T-helper 2 cell treated with Interferon-gamma antibody and Interleukin-4, amounts not matched to agents 5 μg/mL and 100 μg/mL, for 36 hours (primary cell): ENCODE measurements around the gene JAGN1.
"Not testable (repeated sequence)": the region's sequence is repeated elsewhere in the genome, so short reads cannot be mapped to it uniquely, and the experiment has no call there.

Source experiments
- DNase-seq: peaks from one replicate; pipeline ENCODE4 v3.0.0; 2021; ENCODE audit warnings: low spot score
- H3K27ac Mint-ChIP-seq: one replicate; pipeline ENCODE4 v1.8.0; 2021; ENCODE audit warnings: mild to moderate bottlenecking, mixed read lengths
- H3K27me3 Mint-ChIP-seq: one replicate; pipeline ENCODE4 v1.8.0; 2021; ENCODE audit warnings: low read depth, mixed read lengths
- H3K36me3 Mint-ChIP-seq: one replicate; pipeline ENCODE4 v1.8.0; 2021; ENCODE audit warnings: low read depth, mixed read lengths
- H3K4me1 Mint-ChIP-seq: one replicate; pipeline ENCODE4 v1.8.0; 2021; ENCODE audit warnings: low read depth, mixed read lengths
- H3K4me3 Mint-ChIP-seq: one replicate; pipeline ENCODE4 v1.8.0; 2022; ENCODE audit warnings: mild to moderate bottlenecking, moderate library complexity, mixed read lengths
- H3K9me3 Mint-ChIP-seq: one replicate; pipeline ENCODE4 v1.8.0; 2021; ENCODE audit warnings: mixed read lengths

The JAGN1 gene

DNA sequence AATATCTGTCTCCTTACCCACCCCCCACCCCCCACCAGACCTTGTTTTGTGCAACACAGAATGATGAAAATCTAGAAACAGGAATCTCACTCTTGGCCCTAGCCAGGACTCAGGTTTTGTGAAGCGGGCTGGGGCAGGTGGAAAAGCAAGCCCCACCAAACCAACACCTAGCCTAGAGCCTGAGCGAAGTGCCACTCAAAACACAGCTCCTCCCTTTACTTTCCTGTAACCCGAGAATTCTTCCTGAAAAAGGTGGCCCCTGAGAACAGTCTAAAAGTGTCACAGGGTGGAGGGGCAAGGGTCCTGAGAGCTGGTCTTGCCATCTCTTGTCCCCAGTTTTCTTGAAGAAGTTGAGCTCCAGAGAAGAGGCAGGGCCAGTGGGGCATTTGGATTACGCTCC, 29.2 kb upstream of the JAGN1 start:
- H3K4me3 Mint-ChIP-seq: no peak overlapping the region

DNA sequence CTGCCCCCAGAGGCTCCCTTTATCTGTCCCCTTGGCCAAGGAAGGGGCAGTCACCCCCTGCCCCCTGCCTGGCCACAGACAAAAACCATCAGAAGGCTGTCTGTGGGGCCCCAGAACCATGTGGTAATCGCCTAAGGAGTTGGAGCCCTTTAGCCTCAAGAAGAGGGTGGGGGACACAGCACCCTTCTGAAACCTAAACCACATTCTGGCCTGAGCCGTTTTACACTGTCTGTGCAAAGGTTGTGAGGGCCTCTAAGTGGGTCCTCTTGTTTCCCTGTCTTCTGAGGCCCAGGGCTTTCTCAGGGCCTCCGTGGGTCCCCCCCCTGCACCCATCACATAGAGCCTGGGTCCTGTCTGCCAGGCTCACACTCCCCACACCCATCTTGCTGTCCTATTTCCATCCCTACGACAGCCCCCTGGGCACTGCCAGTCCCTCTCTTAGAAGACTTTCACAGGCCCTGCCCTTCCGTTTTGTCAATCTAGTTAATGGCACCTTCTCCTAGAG, 28.7 kb upstream of the JAGN1 start:
- Mint-ChIP-seq H3K4me1 (no peaks in the 10 kb centered on the region), H3K9me3 (no peaks in the 10 kb centered on the region), H3K36me3 (no peaks in the 10 kb centered on the region), H3K4me3 (no peak overlapping the region), H3K27ac (no peak overlapping the region), H3K27me3 (peaks cover 12% of the 10 kb centered on the region)
- DNase-seq: no peak

More for the DNA sequence above, 29.2 kb upstream of the JAGN1 start:
- no peaks in the 10 kb centered on the region for H3K9me3 Mint-ChIP-seq
- no peaks in the 10 kb centered on the region for H3K4me1 Mint-ChIP-seq
- H3K27me3 Mint-ChIP-seq: peaks cover 12% of the 10 kb centered on the region
- no peak for DNase-seq
- H3K36me3 Mint-ChIP-seq: no peaks in the 10 kb centered on the region
- H3K27ac Mint-ChIP-seq: no peak overlapping the region

GRCh38 chr3:9862391-9863057, 27.9 kb upstream of the JAGN1 start:
- no peak overlapping the region for H3K4me3 Mint-ChIP-seq
- no peaks in the 10 kb centered on the region for H3K36me3 Mint-ChIP-seq
- H3K27me3 Mint-ChIP-seq: peaks cover 12% of the 10 kb centered on the region
- H3K9me3 Mint-ChIP-seq: no peaks in the 10 kb centered on the region
- peak; percentile 25 for DNase-seq
- no peaks in the 10 kb centered on the region for H3K4me1 Mint-ChIP-seq
- H3K27ac Mint-ChIP-seq: no peak overlapping the region

DNA sequence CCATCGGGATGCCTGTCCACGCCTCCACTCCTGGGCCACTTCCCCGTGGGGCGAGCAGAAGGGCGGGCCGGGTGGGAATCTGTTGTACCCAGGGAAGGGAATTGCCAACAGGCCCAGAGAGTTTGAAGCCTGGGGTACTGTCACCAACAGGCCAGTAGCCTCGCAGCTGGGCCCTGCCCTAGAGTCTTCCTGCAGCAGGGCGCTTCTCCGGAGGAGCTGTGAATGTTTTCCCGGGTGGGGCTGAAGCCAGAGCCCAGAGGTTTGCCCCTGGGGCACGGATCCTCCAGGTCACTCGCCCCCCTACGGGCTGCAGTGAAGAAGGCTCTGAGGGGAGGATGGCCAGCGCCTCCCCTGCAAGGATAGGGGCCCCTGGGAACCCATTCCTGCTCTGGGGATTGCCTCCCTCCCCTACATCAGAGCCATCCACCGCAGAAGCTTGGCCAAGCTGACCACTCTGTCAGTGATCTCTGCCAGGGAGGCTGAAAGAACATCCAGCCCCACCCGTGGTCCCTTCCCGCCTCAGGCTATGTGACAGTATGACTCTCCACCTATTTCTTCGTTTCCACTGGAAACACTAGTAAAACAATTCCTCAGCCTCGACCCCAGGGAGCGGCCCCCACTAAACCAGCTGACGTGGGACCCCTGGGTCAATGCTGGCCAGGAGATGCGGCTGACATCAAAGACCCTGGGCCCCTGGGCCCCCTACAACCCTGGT, 27.2 kb upstream of the JAGN1 start:
- Mint-ChIP-seq H3K4me1 (no peaks in the 10 kb centered on the region), H3K36me3 (no peaks in the 10 kb centered on the region), H3K4me3 (no peak overlapping the region), H3K27ac (no peak overlapping the region), H3K9me3 (no peaks in the 10 kb centered on the region), H3K27me3 (peaks cover 12% of the 10 kb centered on the region)
- DNase-seq: no peak

- no peak overlapping the region for H3K4me3 Mint-ChIP-seq
- H3K27ac Mint-ChIP-seq: no peak overlapping the region
- H3K4me1 Mint-ChIP-seq: no peaks in the 10 kb centered on the region
- H3K9me3 Mint-ChIP-seq: no peaks in the 10 kb centered on the region
- no peaks in the 10 kb centered on the region for H3K36me3 Mint-ChIP-seq
- no peak for DNase-seq
- peaks cover 12% of the 10 kb centered on the region for H3K27me3 Mint-ChIP-seq
These were observed 26.0 kb upstream of the JAGN1 start for GRCh38 chr3:9864200-9864927.

GRCh38 chr3:9865125-9865637, 25.2 kb upstream of the JAGN1 start:
- not testable (repeated sequence) for H3K9me3 Mint-ChIP-seq, H3K4me3 Mint-ChIP-seq, H3K36me3 Mint-ChIP-seq, DNase-seq, H3K27ac Mint-ChIP-seq, H3K4me1 Mint-ChIP-seq
- peaks cover 15% of the 10 kb centered on the region for H3K27me3 Mint-ChIP-seq

- no peak for DNase-seq
- Mint-ChIP-seq H3K4me1 (no peaks in the 10 kb centered on the region), H3K36me3 (no peaks in the 10 kb centered on the region), H3K27ac (no peak overlapping the region), H3K4me3 (no peak overlapping the region), H3K9me3 (no peaks in the 10 kb centered on the region), H3K27me3 (peaks cover 13% of the 10 kb centered on the region)
These were observed 23.8 kb upstream of the JAGN1 start for GRCh38 chr3:9866639-9867038.

DNA sequence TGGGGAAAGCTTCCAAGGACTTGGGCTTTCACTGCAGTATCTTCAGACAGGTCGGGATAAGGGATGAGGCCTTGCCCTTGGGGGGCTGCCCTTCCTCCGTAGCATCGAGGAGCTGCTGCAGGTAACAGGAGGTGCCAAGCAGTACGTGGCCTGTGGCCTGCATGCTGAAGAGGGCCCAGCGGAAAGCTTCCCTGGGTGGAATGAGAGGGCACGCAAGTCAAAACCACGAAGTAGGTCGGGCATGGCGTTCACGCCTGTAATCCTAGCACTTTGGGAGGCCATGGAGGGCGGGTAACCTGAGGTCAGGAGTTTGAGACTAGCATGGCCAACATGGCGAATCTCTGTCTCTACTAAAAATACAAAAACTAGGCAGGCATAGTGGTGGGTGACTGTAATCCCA, 23.3 kb upstream of the JAGN1 start:
- peaks cover 8% of the 10 kb centered on the region for H3K27me3 Mint-ChIP-seq
- H3K4me3 Mint-ChIP-seq: no peak overlapping the region
- no peaks in the 10 kb centered on the region for H3K4me1 Mint-ChIP-seq
- DNase-seq: no peak
- H3K27ac Mint-ChIP-seq: no peak overlapping the region
- no peaks in the 10 kb centered on the region for H3K36me3 Mint-ChIP-seq
- no peaks in the 10 kb centered on the region for H3K9me3 Mint-ChIP-seq

- DNase-seq: no peak
- H3K4me1 Mint-ChIP-seq: no peaks in the 10 kb centered on the region
- no peaks in the 10 kb centered on the region for H3K9me3 Mint-ChIP-seq
- no peak overlapping the region for H3K4me3 Mint-ChIP-seq
- peaks cover 2% of the 10 kb centered on the region for H3K27me3 Mint-ChIP-seq
- no peak overlapping the region for H3K27ac Mint-ChIP-seq
- no peaks in the 10 kb centered on the region for H3K36me3 Mint-ChIP-seq
These were observed 20.5 kb upstream of the JAGN1 start for GRCh38 chr3:9869955-9870354.

DNA sequence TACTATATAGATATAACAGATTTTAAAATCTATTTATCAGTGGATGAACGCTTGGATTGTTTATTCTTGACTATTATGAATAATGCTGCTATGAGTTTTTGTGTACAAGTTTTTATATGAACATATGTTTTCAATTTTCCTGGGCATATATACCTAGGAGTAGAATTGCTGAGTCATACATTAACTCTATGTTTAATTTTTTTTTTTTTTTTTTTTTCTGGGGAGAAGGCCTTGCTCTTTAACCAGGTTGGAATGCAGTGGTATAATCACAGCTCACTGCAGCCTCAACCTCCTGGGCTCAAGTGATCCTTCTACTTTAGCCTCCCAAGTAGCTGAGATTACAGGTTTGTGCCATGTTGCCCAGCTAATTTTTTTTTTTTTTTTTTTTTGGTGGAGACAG, 19.4 kb upstream of the JAGN1 start:
- Mint-ChIP-seq H3K4me3 (no peak overlapping the region), H3K36me3 (no peaks in the 10 kb centered on the region), H3K4me1 (no peaks in the 10 kb centered on the region), H3K27ac (no peak overlapping the region), H3K27me3 (peaks cover 2% of the 10 kb centered on the region), H3K9me3 (no peaks in the 10 kb centered on the region)
- no peak for DNase-seq

- H3K27me3 Mint-ChIP-seq, H3K27ac Mint-ChIP-seq, H3K4me1 Mint-ChIP-seq, H3K36me3 Mint-ChIP-seq, H3K4me3 Mint-ChIP-seq, DNase-seq, H3K9me3 Mint-ChIP-seq: not testable (repeated sequence)
These were observed 18.3 kb upstream of the JAGN1 start for GRCh38 chr3:9872067-9872466.

DNA sequence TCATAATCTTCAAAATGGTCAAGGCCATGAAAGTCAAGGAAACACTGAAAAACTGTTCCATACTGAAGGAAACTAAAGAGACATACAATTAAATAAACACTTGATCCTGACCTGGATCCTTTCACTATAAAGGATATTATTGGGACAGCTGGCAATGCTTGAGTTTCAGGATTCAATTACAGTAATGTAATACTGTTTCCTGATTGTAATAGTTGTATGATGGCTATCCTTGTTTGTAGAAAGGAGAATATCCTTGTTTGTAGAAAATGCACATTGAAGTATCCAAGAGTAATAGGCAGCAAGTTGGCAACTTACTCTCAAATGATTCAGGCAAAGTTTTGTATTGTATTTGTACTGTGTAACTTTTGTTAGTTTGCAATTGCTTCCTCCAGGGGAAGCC, 15.0 kb upstream of the JAGN1 start:
- no peak overlapping the region for H3K27ac Mint-ChIP-seq
- DNase-seq: no peak
- no peaks in the 10 kb centered on the region for H3K9me3 Mint-ChIP-seq
- H3K27me3 Mint-ChIP-seq: no peaks in the 10 kb centered on the region
- H3K4me3 Mint-ChIP-seq: no peak overlapping the region
- H3K36me3 Mint-ChIP-seq: no peaks in the 10 kb centered on the region
- H3K4me1 Mint-ChIP-seq: no peaks in the 10 kb centered on the region

GRCh38 chr3:9876255-9876654, 14.2 kb upstream of the JAGN1 start:
- H3K36me3 Mint-ChIP-seq, H3K9me3 Mint-ChIP-seq, H3K4me3 Mint-ChIP-seq, DNase-seq, H3K4me1 Mint-ChIP-seq, H3K27me3 Mint-ChIP-seq, H3K27ac Mint-ChIP-seq: not testable (repeated sequence)

- no peaks in the 10 kb centered on the region for H3K27me3 Mint-ChIP-seq
- H3K27ac Mint-ChIP-seq: no peak overlapping the region
- H3K4me1 Mint-ChIP-seq: no peaks in the 10 kb centered on the region
- no peaks in the 10 kb centered on the region for H3K9me3 Mint-ChIP-seq
- H3K4me3 Mint-ChIP-seq: no peak overlapping the region
- no peak for DNase-seq
- H3K36me3 Mint-ChIP-seq: no peaks in the 10 kb centered on the region
These were observed 13.4 kb upstream of the JAGN1 start for GRCh38 chr3:9876991-9877390.
